Vagina (tissue), 2 donors: ENCODE results near the gene SEMA6A.
A peak's percentile ranks its signal among the peaks of the same experiment; 100 is the strongest.

Experiments used
- POLR2A ChIP-seq, 2 donors: fragments of 450-650 bp; IDR thresholded peaks; one replicate each; pipeline ENCODE4 v1.6.1; 2017; ENCODE audit warnings: antibody characterized with exemption in 2 of 2, mild to moderate bottlenecking in 2 of 2, moderate library complexity in 2 of 2
- POLR2AphosphoS5 ChIP-seq, 2 donors: sonication (generic); formaldehyde crosslinking; IDR thresholded peaks; one replicate each; pipeline ENCODE4 v1.9.0; 2017; ENCODE audit warnings: antibody characterized with exemption in 2 of 2, mild to moderate bottlenecking in 2 of 2, low read depth in 1 of 2; ENCODE audit not compliant: insufficient read depth in 1 of 2
- TF ChIP-seq, protein P1 (sequence below), 3 experiments: fragments of 450-650 bp in 2 of 3; fragments of 200-600 bp in 1 of 3; sonication (generic) in 1 of 3; IDR thresholded peaks; one replicate each; pipeline ENCODE4 v1.5.1; 2017 to 2019; ENCODE audit warnings: antibody characterized with exemption in 3 of 3, mild to moderate bottlenecking in 2 of 3, moderate library complexity in 2 of 3

DNA sequence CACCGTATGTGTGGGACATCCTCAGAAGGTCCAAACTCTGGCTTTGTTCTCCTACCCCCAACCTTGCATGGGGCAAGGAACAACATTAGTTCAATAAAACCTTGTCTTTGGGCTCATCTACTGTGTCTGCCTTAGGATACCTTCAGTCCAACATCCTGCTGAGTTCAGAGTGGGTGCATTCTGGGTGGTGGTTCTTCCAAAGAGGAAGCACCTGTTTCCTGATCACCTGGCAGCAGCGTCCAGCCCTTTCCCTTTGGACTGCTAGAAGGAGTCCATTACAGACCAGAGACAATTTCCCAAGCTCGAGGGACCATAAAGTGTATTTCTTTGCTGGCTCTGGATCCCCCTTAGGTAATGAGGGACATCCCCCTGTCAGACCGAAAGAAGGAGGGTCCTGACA, 154.1 kb downstream of the SEMA6A start:
- TF ChIP-seq POLR2A (IDR thresholded peaks at IDR 0.05) (no peak), POLR2AphosphoS5 (IDR thresholded peaks at IDR 0.05; ENCODE audit: insufficient read depth in 1 of 2, low read depth in 1 of 2) (peak in 1 of 2 donors; percentile 16)
- TF ChIP-seq, protein P1, sequence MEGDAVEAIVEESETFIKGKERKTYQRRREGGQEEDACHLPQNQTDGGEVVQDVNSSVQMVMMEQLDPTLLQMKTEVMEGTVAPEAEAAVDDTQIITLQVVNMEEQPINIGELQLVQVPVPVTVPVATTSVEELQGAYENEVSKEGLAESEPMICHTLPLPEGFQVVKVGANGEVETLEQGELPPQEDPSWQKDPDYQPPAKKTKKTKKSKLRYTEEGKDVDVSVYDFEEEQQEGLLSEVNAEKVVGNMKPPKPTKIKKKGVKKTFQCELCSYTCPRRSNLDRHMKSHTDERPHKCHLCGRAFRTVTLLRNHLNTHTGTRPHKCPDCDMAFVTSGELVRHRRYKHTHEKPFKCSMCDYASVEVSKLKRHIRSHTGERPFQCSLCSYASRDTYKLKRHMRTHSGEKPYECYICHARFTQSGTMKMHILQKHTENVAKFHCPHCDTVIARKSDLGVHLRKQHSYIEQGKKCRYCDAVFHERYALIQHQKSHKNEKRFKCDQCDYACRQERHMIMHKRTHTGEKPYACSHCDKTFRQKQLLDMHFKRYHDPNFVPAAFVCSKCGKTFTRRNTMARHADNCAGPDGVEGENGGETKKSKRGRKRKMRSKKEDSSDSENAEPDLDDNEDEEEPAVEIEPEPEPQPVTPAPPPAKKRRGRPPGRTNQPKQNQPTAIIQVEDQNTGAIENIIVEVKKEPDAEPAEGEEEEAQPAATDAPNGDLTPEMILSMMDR (IDR thresholded peaks at IDR 0.05), result no peak
